GM12874 (cell line): Measurements from ENCODE around the gene P3H3.

Experiments
- CTCF ChIP-seq: IDR thresholded peaks from 2 replicates; pipeline ENCODE4 v1.5.1; 2011; ENCODE audit warnings: low read depth, mild to moderate bottlenecking, control low read depth, low read length, moderate library complexity; ENCODE audit not compliant: insufficient read depth

Gene P3H3

DNA sequence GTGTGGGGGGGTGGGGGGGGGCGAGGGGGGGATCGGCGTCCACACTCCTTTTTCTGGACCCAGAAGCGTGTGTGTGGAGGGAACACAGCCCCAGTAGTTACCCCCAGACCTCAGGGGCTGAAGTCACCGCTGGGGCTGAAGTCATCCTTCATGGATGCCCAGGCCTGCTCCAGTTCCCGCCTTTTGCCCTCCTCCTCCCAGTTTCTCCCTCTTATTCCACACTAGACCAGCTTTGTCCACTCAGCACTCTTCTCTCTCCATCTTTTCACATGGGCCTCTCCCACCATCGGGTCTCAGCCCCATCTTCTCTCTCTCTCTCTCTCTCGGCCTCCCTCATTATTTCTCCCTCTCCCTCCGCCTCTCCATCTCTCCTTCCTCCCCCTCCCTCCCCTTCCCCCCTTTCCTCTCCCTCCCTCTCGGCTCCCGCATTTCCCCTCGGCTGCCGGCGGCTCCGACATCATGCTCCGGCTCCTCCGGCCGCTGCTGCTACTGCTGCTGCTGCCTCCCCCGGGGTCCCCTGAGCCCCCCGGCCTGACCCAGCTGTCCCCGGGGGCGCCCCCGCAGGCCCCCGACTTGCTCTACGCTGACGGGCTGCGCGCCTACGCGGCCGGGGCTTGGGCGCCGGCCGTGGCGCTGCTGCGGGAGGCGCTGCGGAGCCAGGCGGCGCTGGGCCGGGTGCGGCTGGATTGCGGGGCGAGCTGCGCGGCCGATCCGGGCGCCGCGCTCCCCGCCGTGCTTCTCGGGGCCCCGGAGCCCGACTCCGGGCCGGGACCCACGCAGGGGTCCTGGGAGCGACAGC, at the start of gene P3H3:
TSS of gene P3H3 (plus strand) at position 426 of the 799 bp plus-strand sequence. CDS start at position 460, 34 bp downstream.
- TF ChIP-seq CTCF, result no peak

- peak; percentile 91 for TF ChIP-seq CTCF
These were observed 49.3 kb upstream of the P3H3 start for GRCh38 chr12:6778574-6779550.

DNA sequence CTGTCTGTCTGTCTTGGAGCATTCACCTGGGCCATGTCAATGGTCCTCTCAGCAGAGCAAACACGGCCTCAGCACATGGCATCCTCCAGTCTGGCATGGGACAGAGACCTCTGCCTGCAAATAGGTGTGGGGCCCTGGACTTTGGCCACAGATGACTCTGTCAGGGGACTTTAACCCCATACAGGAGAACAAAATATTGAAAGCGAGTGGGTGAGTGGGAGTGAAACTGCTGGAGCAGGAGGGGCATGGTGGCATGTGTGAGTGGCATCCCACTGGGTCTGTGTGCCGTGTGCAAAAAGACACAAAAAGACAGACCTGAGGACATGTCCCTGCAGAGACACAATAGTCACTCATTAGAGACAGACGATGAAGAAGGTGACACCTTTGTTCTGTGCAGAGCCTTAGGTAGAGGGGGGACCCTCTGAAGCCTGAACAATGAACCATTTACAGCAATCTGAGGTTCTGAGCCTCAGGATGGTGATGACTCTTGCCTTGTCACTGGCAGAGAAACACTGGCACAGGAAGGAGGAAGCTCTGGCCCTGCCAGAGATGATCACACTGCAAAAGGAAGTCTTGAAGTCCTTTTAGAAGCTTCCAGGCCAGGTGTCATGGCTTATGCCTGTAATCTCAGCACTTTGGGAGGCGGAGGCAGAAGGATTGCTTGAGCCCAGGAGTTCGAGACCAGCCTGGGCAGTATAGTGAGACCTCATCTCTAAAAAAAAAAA, 48.3 kb upstream of the P3H3 start:
- no peak for TF ChIP-seq CTCF

GRCh38 chr12:6780573-6780972, 47.6 kb upstream of the P3H3 start:
- no peak for TF ChIP-seq CTCF

GRCh38 chr12:6782119-6782518, 46.1 kb upstream of the P3H3 start:
- no peak for TF ChIP-seq CTCF

DNA sequence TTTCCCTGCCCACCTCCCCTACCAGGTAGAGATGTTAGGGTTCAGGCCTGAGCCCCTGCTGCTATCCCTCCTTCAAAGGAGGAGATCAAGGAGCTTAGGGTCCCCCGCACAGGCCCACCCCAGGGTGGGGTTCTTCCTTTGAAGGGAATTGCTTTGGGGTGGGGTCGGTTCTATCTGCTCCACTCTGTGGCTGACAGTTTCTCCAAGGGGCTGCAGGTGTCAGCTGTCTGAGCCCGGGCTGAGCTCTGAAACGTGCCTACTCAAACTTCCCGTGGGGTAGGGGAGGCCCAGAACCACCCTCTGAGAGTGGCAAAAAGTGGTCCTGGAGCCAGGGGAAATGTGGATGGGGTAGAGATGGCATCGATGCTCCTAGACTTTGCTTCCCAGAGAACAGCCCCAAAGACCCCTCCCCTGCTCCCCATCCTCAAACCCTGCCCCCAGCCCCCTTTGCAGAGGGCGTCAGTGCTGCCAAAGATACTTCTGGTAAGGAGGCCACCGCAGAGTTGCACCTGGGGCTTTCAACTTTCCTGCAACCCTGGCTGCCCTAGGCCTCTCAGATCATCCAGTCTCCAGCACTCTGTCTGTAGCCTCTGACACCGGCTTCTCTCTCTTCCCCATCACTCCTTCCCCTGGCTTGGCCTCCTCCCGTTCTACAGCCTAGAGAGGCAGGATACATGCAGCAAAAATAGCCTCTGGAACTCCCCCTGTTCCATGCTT, 45.2 kb upstream of the P3H3 start:
- TF ChIP-seq CTCF, result no peak
